PC-9 (cell line): ENCODE data around the gene ARID3B. TPM values are rescaled to one million over a fixed set of nuclear protein-coding genes. Genes with fewer than 3 reads are reported as not detected.

Source experiments
- Bru-seq: library from RNA; stranded (reverse); fragments of 400-500 nt; gene quantifications from one replicate; lab custom pipeline; 2021; lab: Mats Ljungman, UMichigan
- BruChase-seq, 2 experiments: library from RNA; stranded (reverse); fragments of 400-500 nt; gene quantifications; one replicate each; lab custom pipeline; 2021; lab: Mats Ljungman, UMichigan
- BruUV-seq: library from RNA; stranded (reverse); fragments of 400-500 nt; replicated peaks from 2 replicates; lab custom pipeline; 2021; lab: Mats Ljungman, UMichigan
- CTCF ChIA-PET: fragments of 300-600 bp; sonication (Branson Sonifier 250); formaldehyde crosslinking; loops from one replicate; lab custom pipeline; 2022; ENCODE audit warnings: antibody characterized with exemption; lab: Charles Lee
- POLR2A ChIA-PET: fragments of 300-600 bp; sonication (Branson Sonifier 250); formaldehyde crosslinking; loops from one replicate; lab custom pipeline; 2022; ENCODE audit warnings: antibody characterized with exemption; ENCODE audit not compliant: unreplicated experiment; lab: Charles Lee
- DNase-seq, 2 experiments: peaks; one replicate each; pipeline versions ENCODE4 v3.0.0 to v3.0.0-alpha.2; 2015 to 2022; ENCODE audit warnings: mixed read lengths in 1 of 2
- H2AFZ ChIP-seq: fragments of 200-600 bp; sonication (generic); 2 replicates; pipeline ENCODE4 v1.8.1; 2017; ENCODE audit warnings: antibody characterized with exemption
- H3F3A ChIP-seq: fragments of 200-600 bp; sonication (generic); 2 replicates; pipeline ENCODE4 v1.8.1; 2017; ENCODE audit warnings: antibody characterized with exemption, mild to moderate bottlenecking, low read depth; ENCODE audit not compliant: insufficient read depth
- H3K27ac ChIP-seq: fragments of 200-600 bp; sonication (generic); 2 replicates; pipeline ENCODE4 v1.6.1; 2016; ENCODE audit warnings: mixed run types
- H3K27me3 ChIP-seq: fragments of 200-600 bp; sonication (generic); 2 replicates; pipeline ENCODE4 v1.6.1; 2016; ENCODE audit warnings: low read depth, mixed run types; ENCODE audit not compliant: insufficient read depth
- H3K36me3 ChIP-seq: fragments of 200-600 bp; sonication (generic); 2 replicates; pipeline ENCODE4 v1.6.1; 2016; ENCODE audit warnings: low read depth, mixed run types
- H3K4me1 ChIP-seq: fragments of 200-600 bp; sonication (generic); replicated peaks from 2 replicates; pipeline ENCODE4 v1.6.1; 2016; ENCODE audit warnings: mixed run types; ENCODE audit not compliant: insufficient read depth
- H3K4me2 ChIP-seq: fragments of 200-600 bp; sonication (generic); 2 replicates; pipeline ENCODE4 v1.6.1; 2017; ENCODE audit warnings: mixed run types
- H3K4me3 ChIP-seq: fragments of 200-600 bp; sonication (generic); 2 replicates; pipeline ENCODE4 v1.6.1; 2016; ENCODE audit warnings: mixed run types
- H3K79me2 ChIP-seq: fragments of 200-600 bp; sonication (generic); 2 replicates; pipeline ENCODE4 v1.6.1; 2017; ENCODE audit warnings: low read depth, mixed run types
- H3K9me2 ChIP-seq: fragments of 200-600 bp; sonication (generic); 2 replicates; pipeline ENCODE4 v1.8.1; 2017; ENCODE audit warnings: mild to moderate bottlenecking; ENCODE audit not compliant: insufficient read depth
- H3K9me3 ChIP-seq: fragments of 200-600 bp; sonication (generic); 2 replicates; pipeline ENCODE4 v1.8.1; 2016; ENCODE audit warnings: low read depth; ENCODE audit not compliant: insufficient read depth
- H4K20me1 ChIP-seq: fragments of 200-600 bp; sonication (generic); 2 replicates; pipeline ENCODE4 v1.8.1; 2017; ENCODE audit not compliant: insufficient read depth
- EZH2 ChIP-seq: fragments of 200-600 bp; sonication (generic); IDR thresholded peaks from 2 replicates; pipeline ENCODE4 v1.8.0; 2017; ENCODE audit warnings: antibody characterized with exemption, low read depth
- intact Hi-C: fragments of 100-400 bp; cut with micrococcal nuclease; formaldehyde crosslinking; loops from one replicate; pipeline ENCODE4 v1.10.0; 2022; ENCODE audit not compliant: unreplicated experiment
- long read RNA-seq: library from polyadenylated mRNA; stranded (forward); transcript quantifications from one replicate; pipeline ENCODE4 v2.0.0, GENCODE V29; 2022
- total RNA-seq: library from RNA; stranded (reverse); gene quantifications from 2 replicates; pipeline ENCODE4 v1.2.3, GENCODE V29; 2021
- TF ChIP-seq, protein P1 (sequence below): fragments of 200-600 bp; sonication (generic); conservative IDR thresholded peaks from 2 replicates; pipeline ENCODE4 v1.6.1; 2017; ENCODE audit warnings: mixed run types, antibody characterized with exemption, mild to moderate bottlenecking, moderate library complexity

The ARID3B gene, protein sequence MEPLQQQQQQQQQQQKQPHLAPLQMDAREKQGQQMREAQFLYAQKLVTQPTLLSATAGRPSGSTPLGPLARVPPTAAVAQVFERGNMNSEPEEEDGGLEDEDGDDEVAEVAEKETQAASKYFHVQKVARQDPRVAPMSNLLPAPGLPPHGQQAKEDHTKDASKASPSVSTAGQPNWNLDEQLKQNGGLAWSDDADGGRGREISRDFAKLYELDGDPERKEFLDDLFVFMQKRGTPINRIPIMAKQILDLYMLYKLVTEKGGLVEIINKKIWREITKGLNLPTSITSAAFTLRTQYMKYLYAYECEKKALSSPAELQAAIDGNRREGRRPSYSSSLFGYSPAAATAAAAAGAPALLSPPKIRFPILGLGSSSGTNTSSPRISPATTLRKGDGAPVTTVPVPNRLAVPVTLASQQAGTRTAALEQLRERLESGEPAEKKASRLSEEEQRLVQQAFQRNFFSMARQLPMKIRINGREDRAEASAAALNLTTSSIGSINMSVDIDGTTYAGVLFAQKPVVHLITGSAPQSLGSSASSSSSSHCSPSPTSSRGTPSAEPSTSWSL
- total RNA-seq: 9.6 and 10.8 TPM in 2 replicates
- percentile 78 among the genes with signal in this experiment for Bru-seq, nascent RNA
- BruChase-seq, experiment 1, labeled RNA remaining after a 2-hour chase: percentile 70 among the genes with signal in this experiment
- BruChase-seq, experiment 2, labeled RNA remaining after a 6-hour chase: percentile 68 among the genes with signal in this experiment
- long read RNA-seq, full-length matches to known transcripts: 4 of 110 reads
- long read RNA-seq, partial matches to known transcripts: 4 of 110 reads
- long read RNA-seq, other reads (novel, unspliced or antisense): 102 of 110 reads

DNA sequence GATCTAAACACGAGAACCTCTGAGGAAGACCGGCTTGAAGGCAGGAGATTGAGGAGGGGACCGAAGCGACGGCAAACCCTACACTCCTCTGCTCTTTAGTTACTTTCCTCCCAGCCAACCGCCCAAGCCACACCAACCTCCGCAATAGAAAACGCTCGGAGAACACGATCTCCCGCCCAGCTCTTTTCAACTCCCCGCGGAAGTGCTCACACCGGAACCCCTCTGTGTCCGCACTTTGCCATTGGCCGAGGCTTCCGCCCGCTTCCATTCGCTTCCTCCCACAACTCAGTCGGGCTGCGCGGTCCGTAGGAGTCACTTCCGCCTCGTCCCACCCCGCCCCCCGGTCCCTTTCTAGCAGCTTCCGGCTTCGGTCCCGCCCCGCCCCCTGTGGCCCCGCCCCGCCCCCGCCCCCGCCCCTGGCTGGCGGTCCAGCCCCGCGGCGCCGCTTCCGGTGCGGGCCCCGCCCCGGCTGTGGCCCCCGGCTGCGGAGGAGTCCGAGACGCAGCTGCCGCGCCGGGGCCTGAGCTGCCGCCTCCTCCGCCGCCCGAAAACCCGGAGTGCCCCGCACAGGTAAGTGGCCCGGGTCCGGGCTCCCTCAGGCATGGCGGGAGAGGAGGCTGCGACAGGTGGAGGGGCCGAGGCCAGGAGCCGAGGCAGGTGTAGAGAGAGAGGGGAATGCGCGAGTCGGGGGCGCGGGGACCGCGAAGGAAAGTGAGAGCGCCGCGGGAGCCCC lies at the start of gene ARID3B:
Gene ARID3B, plus strand, starts transcription at position 460 of the 733 bp plus-strand sequence. CDS start 2,717 bp downstream, outside the sequence.
- TF ChIP-seq EZH2: no peak
- TF ChIP-seq, protein P1, sequence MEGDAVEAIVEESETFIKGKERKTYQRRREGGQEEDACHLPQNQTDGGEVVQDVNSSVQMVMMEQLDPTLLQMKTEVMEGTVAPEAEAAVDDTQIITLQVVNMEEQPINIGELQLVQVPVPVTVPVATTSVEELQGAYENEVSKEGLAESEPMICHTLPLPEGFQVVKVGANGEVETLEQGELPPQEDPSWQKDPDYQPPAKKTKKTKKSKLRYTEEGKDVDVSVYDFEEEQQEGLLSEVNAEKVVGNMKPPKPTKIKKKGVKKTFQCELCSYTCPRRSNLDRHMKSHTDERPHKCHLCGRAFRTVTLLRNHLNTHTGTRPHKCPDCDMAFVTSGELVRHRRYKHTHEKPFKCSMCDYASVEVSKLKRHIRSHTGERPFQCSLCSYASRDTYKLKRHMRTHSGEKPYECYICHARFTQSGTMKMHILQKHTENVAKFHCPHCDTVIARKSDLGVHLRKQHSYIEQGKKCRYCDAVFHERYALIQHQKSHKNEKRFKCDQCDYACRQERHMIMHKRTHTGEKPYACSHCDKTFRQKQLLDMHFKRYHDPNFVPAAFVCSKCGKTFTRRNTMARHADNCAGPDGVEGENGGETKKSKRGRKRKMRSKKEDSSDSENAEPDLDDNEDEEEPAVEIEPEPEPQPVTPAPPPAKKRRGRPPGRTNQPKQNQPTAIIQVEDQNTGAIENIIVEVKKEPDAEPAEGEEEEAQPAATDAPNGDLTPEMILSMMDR: no peak
- Histone ChIP-seq H3K9me2 (no peaks in the 10 kb centered on the region), H3K4me2 (peak within 1 kb of the TSS; percentile 99), H3K4me1 (peaks cover 13% of the 10 kb centered on the region), H3K79me2 (peaks cover 42% of the 10 kb centered on the region), H4K20me1 (peaks cover 28% of the 10 kb centered on the region), H3K27ac (peak within 1 kb of the TSS; percentile 52), H3K36me3 (no peaks in the 10 kb centered on the region), H3K9me3 (no peaks in the 10 kb centered on the region), H3K4me3 (peak within 1 kb of the TSS; percentile 98), H2AFZ (peak within 1 kb of the TSS; percentile 99), H3K27me3 (no peaks in the 10 kb centered on the region), H3F3A (peaks cover 20% of the 10 kb centered on the region)
- ChIA-PET CTCF (interaction anchor here (0.6 kb wide), 1 partner anchor 47 kb away, joined by 3 read pairs; no protein-coding TSS in a partner anchor), POLR2A (interaction anchor here (0.6 to 0.7 kb wide), 3 partner anchors 9 to 1915 kb away, joined by 3 to 6 read pairs (median 4); no protein-coding TSS in a partner anchor)
- BruUV-seq: no TSS peak
- DNase-seq: peak; percentile 92 to 94
- intact Hi-C loops: loop anchor here (1.0 to 5.0 kb wide), 6 partner anchors 10 to 166 kb away; partner anchors contain the start of genes CLK3 and UBL7

DNA sequence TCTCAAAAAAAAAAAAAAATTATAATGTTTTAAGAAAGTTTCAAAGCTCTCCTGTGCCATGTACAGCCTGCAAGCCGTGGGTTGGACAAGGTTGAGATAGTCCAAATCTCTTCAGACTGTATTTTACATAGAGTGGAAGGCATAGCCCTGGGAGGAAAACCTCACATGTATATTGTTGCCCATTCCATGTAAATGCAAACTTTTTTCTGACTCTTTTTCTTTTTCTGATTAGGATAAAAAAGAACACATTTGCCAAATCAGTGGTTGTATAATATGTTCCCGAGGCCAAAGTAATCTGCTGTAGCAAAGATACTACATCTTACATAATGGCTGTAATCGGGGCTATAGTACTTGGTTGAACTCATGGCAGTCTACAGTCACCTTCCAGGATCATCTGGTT lies 44.4 kb upstream of the ARID3B start:
- Histone ChIP-seq H3K9me2 (no peaks in the 10 kb centered on the region), H3K4me1 (peaks cover 13% of the 10 kb centered on the region), H2AFZ (no peak overlapping the region), H3K9me3 (no peaks in the 10 kb centered on the region), H3K4me3 (no peak overlapping the region), H3K79me2 (no peaks in the 10 kb centered on the region), H3K4me2 (no peak overlapping the region), H3K27ac (no peak overlapping the region), H3K36me3 (no peaks in the 10 kb centered on the region), H3F3A (peaks cover 14% of the 10 kb centered on the region; the same call in 1 of the 2 replicates), H3K27me3 (no peaks in the 10 kb centered on the region), H4K20me1 (no peaks in the 10 kb centered on the region)
- CTCF ChIA-PET: interaction anchor here (0.6 kb wide), 1 partner anchor 33 kb away, joined by 5 read pairs; no protein-coding TSS in a partner anchor
- intact Hi-C loops: loop anchor here (1.0 to 2.0 kb wide), 2 partner anchors 34 to 50 kb away; no protein-coding TSS in a partner anchor
- POLR2A ChIA-PET: no interaction called here
- no TSS peak for BruUV-seq
- DNase-seq: no peak
- TF ChIP-seq, protein P1: no peak
- TF ChIP-seq EZH2: no peak
